ENCODE results near the gene CORO7.
A peak's percentile ranks its signal among the peaks of the same experiment; 100 is the strongest.

CORO7 gene

GRCh38 chr16:4371357-4372000 is 44.9 kb downstream of the CORO7 start, which contains the start of gene VASN:
VASN (plus strand) TSS chr16:4371848; CDS start chr16:4380878, 9,030 bp downstream.
- DNase-seq (ENCODE audit: low spot score), result peak; percentile 52

GRCh38 chr16:4370570-4371356 is 45.6 kb downstream of the CORO7 start:
- no peak for DNase-seq (ENCODE audit: low spot score)

- no peak for DNase-seq (ENCODE audit: low spot score)
These were observed 46.2 kb downstream of the CORO7 start for GRCh38 chr16:4370151-4370550.

- no peak for DNase-seq (ENCODE audit: low spot score)
These were observed 47.2 kb downstream of the CORO7 start for GRCh38 chr16:4369007-4369733.

GRCh38 chr16:4367393-4367856 is 49.0 kb downstream of the CORO7 start:
- no peak for DNase-seq (ENCODE audit: low spot score)

- DNase-seq (ENCODE audit: low spot score), result no peak
These were observed 50.4 kb downstream of the CORO7 start for GRCh38 chr16:4366016-4366415.

GRCh38 chr16:4365615-4366014 is 50.8 kb downstream of the CORO7 start:
- no peak for DNase-seq (ENCODE audit: low spot score)

GRCh38 chr16:4365014-4365406 is 51.4 kb downstream of the CORO7 start:
- no peak for DNase-seq (ENCODE audit: low spot score)

GRCh38 chr16:4364196-4365013 is 52.0 kb downstream of the CORO7 start:
- DNase-seq (ENCODE audit: low spot score), result no peak

GRCh38 chr16:4362476-4363135 is 53.8 kb downstream of the CORO7 start:
- no peak for DNase-seq (ENCODE audit: low spot score)

- DNase-seq (ENCODE audit: low spot score), result no peak
These were observed 54.5 kb downstream of the CORO7 start for GRCh38 chr16:4361944-4362311.

GRCh38 chr16:4361033-4361943 is 55.1 kb downstream of the CORO7 start:
- DNase-seq (ENCODE audit: low spot score), result no peak

- no peak for DNase-seq (ENCODE audit: low spot score)
These were observed 55.8 kb downstream of the CORO7 start for GRCh38 chr16:4360538-4361021.

GRCh38 chr16:4359914-4360313 is 56.5 kb downstream of the CORO7 start:
- no peak for DNase-seq (ENCODE audit: low spot score)

- DNase-seq (ENCODE audit: low spot score), result peak; percentile 57
These were observed 57.4 kb downstream of the CORO7 start for GRCh38 chr16:4358831-4359561.

- no peak for DNase-seq (ENCODE audit: low spot score)
These were observed 58.2 kb downstream of the CORO7 start for GRCh38 chr16:4358236-4358635.

- no peak for DNase-seq (ENCODE audit: low spot score)
These were observed 59.6 kb downstream of the CORO7 start for GRCh38 chr16:4356820-4357219.

- no peak for DNase-seq (ENCODE audit: low spot score)
These were observed 61.6 kb downstream of the CORO7 start for GRCh38 chr16:4354512-4355409.
